Neural progenitor cell (in vitro differentiated cells): ENCODE data around the gene TMC4. TPM values are rescaled to one million over a fixed set of nuclear protein-coding genes. Genes with fewer than 3 reads are reported as not detected.
"Not testable (repeated sequence)": the region's sequence is repeated elsewhere in the genome, so short reads cannot be mapped to it uniquely, and the experiment has no call there.

ENCODE experiments used
- DNase-seq: peaks from one replicate; pipeline ENCODE4 v3.0.0-alpha.2; 2016; ENCODE audit warnings: low spot score
- H2AFZ ChIP-seq: fragments of 200-600 bp; sonication (generic); replicated peaks from 2 replicates; pipeline ENCODE4 v1.6.1; 2016; ENCODE audit warnings: antibody characterized with exemption
- H3F3A ChIP-seq: fragments of 200-600 bp; sonication (generic); 2 replicates; pipeline ENCODE4 v1.6.1; 2016; ENCODE audit warnings: antibody characterized with exemption, low read depth
- H3K27ac ChIP-seq: fragments of 200-600 bp; sonication (generic); 2 replicates; pipeline ENCODE4 v1.5.1; 2016; ENCODE audit warnings: mild to moderate bottlenecking
- H3K27me3 ChIP-seq: fragments of 200-600 bp; sonication (generic); 2 replicates; pipeline ENCODE4 v1.6.1; 2016; ENCODE audit warnings: mild to moderate bottlenecking, moderate library complexity
- H3K36me3 ChIP-seq: fragments of 200-600 bp; sonication (generic); 2 replicates; pipeline ENCODE4 v1.5.1; 2016
- H3K4me1 ChIP-seq: fragments of 200-600 bp; sonication (generic); 2 replicates; pipeline ENCODE4 v1.6.1; 2016; ENCODE audit warnings: mixed run types
- H3K4me2 ChIP-seq: fragments of 200-600 bp; sonication (generic); 2 replicates; pipeline ENCODE4 v1.6.1; 2016
- H3K4me3 ChIP-seq: fragments of 200-600 bp; sonication (generic); 2 replicates; pipeline ENCODE4 v1.5.1; 2016
- H3K79me2 ChIP-seq: fragments of 200-600 bp; sonication (generic); 2 replicates; pipeline ENCODE4 v1.6.1; 2016; ENCODE audit warnings: low read depth
- H3K9ac ChIP-seq: fragments of 200-600 bp; sonication (generic); 2 replicates; pipeline ENCODE4 v1.6.1; 2016
- H3K9me3 ChIP-seq: fragments of 200-600 bp; sonication (generic); 2 replicates; pipeline ENCODE4 v1.5.1; 2016; ENCODE audit warnings: low read depth
- H4K20me1 ChIP-seq: fragments of 200-600 bp; sonication (generic); 2 replicates; pipeline ENCODE4 v1.6.1; 2016; ENCODE audit warnings: low read depth
- H3K27ac Mint-ChIP-seq: 3 replicates; pipeline ENCODE4 v1.8.0; 2021; ENCODE audit warnings: mixed read lengths
- H3K27me3 Mint-ChIP-seq: 2 replicates; pipeline ENCODE4 v1.8.0; 2022; ENCODE audit warnings: low read depth, mild to moderate bottlenecking, inconsistent platforms, moderate library complexity, mixed read lengths; ENCODE audit not compliant: insufficient read depth
- H3K36me3 Mint-ChIP-seq: 3 replicates; pipeline ENCODE4 v1.8.0; 2021; ENCODE audit warnings: mixed read lengths
- H3K4me1 Mint-ChIP-seq: 3 replicates; pipeline ENCODE4 v1.8.0; 2021; ENCODE audit warnings: mixed read lengths
- H3K4me3 Mint-ChIP-seq: 3 replicates; pipeline ENCODE4 v1.8.0; 2021; ENCODE audit warnings: mild to moderate bottlenecking, moderate library complexity, mixed read lengths
- H3K9me3 Mint-ChIP-seq: 3 replicates; pipeline ENCODE4 v1.8.0; 2020; ENCODE audit warnings: mixed read lengths
- EZH2 ChIP-seq: fragments of 200-600 bp; sonication (generic); IDR thresholded peaks from 2 replicates; pipeline ENCODE4 v1.6.1; 2017; ENCODE audit warnings: antibody characterized with exemption, mild to moderate bottlenecking, moderate library complexity
- EZH2phosphoT487 ChIP-seq: fragments of 200-600 bp; sonication (generic); IDR thresholded peaks from 2 replicates; pipeline ENCODE4 v1.6.1; 2017; ENCODE audit warnings: antibody characterized with exemption
- total RNA-seq: library from RNA; depleted of rRNA; stranded (reverse); fragments of >200 nt; gene quantifications from 2 replicates; pipeline ENCODE4 v1.2.3, GENCODE V29; 2015; ENCODE audit warnings: low replicate concordance
- TF ChIP-seq, protein P1 (sequence below): fragments of 200-600 bp; sonication (generic); IDR thresholded peaks from 2 replicates; pipeline ENCODE4 v1.5.1; 2017; ENCODE audit warnings: antibody characterized with exemption, mild to moderate bottlenecking

Gene TMC4
- total RNA-seq, 1 donor from 2014 or later, result not detected

DNA sequence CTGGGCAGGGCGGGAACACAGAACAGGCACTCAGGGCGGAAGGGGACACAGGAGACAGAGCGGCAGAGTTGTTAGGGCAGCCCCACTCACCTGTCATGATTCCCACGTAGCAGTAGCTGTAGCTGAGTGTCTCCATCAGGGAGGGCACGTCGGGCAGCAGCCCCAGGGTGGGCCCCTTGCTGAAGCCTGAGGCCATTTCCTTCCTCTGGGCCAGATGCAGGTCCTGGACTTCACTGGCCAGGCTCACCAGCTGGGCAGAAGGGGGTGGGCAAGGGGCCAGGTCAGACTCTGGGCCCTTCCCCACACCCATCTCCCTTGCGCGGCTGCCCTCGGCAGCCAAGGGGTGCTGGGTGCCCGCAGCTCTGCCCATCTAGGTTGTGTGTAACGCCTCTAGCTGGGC, 10.5 kb upstream of the TMC4 start:
- H3K4me3 ChIP-seq, result no peak overlapping the region
- H3K79me2 ChIP-seq, result peaks cover 15% of the 10 kb centered on the region
- H3K27ac ChIP-seq, result no peak overlapping the region
- no peak overlapping the region for H3K9ac ChIP-seq
- peaks cover 9% of the 10 kb centered on the region for H3K4me1 ChIP-seq
- H3K27me3 ChIP-seq, result no peaks in the 10 kb centered on the region
- H3K9me3 ChIP-seq, result no peaks in the 10 kb centered on the region
- DNase-seq, result no peak
- Mint-ChIP-seq H3K9me3 (no peaks in the 10 kb centered on the region), H3K36me3 (peaks cover 17% of the 10 kb centered on the region), H3K27ac (no peak overlapping the region), H3K4me3 (no peak overlapping the region), H3K4me1 (peaks cover 29% of the 10 kb centered on the region), H3K27me3 (peaks cover 13% of the 10 kb centered on the region)
- H3F3A ChIP-seq, result peaks cover 17% of the 10 kb centered on the region
- TF ChIP-seq EZH2phosphoT487, result no peak
- TF ChIP-seq, protein P1, sequence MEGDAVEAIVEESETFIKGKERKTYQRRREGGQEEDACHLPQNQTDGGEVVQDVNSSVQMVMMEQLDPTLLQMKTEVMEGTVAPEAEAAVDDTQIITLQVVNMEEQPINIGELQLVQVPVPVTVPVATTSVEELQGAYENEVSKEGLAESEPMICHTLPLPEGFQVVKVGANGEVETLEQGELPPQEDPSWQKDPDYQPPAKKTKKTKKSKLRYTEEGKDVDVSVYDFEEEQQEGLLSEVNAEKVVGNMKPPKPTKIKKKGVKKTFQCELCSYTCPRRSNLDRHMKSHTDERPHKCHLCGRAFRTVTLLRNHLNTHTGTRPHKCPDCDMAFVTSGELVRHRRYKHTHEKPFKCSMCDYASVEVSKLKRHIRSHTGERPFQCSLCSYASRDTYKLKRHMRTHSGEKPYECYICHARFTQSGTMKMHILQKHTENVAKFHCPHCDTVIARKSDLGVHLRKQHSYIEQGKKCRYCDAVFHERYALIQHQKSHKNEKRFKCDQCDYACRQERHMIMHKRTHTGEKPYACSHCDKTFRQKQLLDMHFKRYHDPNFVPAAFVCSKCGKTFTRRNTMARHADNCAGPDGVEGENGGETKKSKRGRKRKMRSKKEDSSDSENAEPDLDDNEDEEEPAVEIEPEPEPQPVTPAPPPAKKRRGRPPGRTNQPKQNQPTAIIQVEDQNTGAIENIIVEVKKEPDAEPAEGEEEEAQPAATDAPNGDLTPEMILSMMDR, result no peak
- no peak for TF ChIP-seq EZH2
- H3K36me3 ChIP-seq, result no peaks in the 10 kb centered on the region
- H4K20me1 ChIP-seq, result peaks cover 28% of the 10 kb centered on the region
- no peak overlapping the region for H2AFZ ChIP-seq
- no peak overlapping the region for H3K4me2 ChIP-seq

DNA sequence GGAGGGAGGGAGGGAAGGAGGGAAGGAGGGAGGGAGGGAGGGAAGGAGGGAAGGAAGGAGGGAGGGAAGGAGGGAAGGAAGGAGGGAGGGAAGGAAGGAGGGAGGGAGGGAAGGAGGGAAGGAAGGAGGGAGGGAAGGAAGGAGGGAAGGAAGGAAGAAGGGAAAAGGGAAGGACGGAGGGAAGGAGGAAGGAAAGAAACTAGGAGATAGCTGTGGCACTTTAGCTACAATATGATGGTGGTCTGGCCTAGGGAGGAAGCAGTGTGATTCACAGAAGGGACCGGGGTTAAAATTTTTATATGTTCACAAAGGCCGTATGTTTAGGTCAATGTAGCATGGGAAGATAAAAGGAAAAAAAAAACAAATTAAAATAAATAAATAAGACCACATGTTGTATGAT, 8.9 kb upstream of the TMC4 start:
- H3K9ac ChIP-seq, H3K4me1 ChIP-seq, H3K27me3 ChIP-seq, H3K27ac Mint-ChIP-seq, H3K4me3 ChIP-seq, H2AFZ ChIP-seq, H3K4me2 ChIP-seq, H3K36me3 ChIP-seq, H3K79me2 ChIP-seq, DNase-seq, H3K4me3 Mint-ChIP-seq, H3K27ac ChIP-seq, H3K9me3 Mint-ChIP-seq, H3K9me3 ChIP-seq, H3K27me3 Mint-ChIP-seq: not testable (repeated sequence)
- Histone ChIP-seq H3F3A (peaks cover 17% of the 10 kb centered on the region), H4K20me1 (peaks cover 21% of the 10 kb centered on the region)
- peaks cover 24% of the 10 kb centered on the region for H3K4me1 Mint-ChIP-seq
- H3K36me3 Mint-ChIP-seq, result peaks cover 18% of the 10 kb centered on the region

DNA sequence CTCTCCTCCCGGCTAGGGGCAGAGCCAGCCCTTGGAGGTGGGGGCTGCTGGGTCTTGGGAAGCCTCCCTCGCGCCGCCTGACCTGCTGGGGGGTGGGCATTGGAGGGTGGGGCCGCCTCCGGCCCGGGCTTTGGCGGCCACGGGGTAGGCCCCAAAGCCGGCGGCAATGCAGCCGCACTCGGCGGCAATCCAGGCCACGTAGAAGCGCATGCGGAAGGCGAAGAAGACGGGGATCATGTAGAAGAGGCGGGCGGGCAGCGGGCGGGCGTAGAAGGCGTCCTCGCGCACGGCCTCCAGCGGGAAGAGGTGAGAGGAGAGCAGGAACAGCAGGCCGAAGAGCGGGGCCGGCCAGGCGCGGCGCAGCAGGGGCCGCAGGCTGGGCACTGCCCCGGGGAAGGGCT, 7.7 kb upstream of the TMC4 start:
- no peak for TF ChIP-seq EZH2phosphoT487
- TF ChIP-seq, protein P1, result no peak
- Histone ChIP-seq H3K36me3 (no peaks in the 10 kb centered on the region), H3F3A (peaks cover 17% of the 10 kb centered on the region), H3K79me2 (no peaks in the 10 kb centered on the region), H3K9me3 (no peaks in the 10 kb centered on the region), H3K27me3 (no peaks in the 10 kb centered on the region), H3K4me3 (no peak overlapping the region), H2AFZ (no peak overlapping the region), H4K20me1 (peaks cover 21% of the 10 kb centered on the region), H3K27ac (no peak overlapping the region), H3K4me2 (no peak overlapping the region), H3K4me1 (peaks cover 4% of the 10 kb centered on the region), H3K9ac (no peak overlapping the region)
- Mint-ChIP-seq H3K36me3 (peaks cover 14% of the 10 kb centered on the region), H3K9me3 (no peaks in the 10 kb centered on the region), H3K27ac (no peak overlapping the region), H3K27me3 (peaks cover 8% of the 10 kb centered on the region), H3K4me3 (no peak overlapping the region), H3K4me1 (peaks cover 24% of the 10 kb centered on the region)
- no peak for DNase-seq

DNA sequence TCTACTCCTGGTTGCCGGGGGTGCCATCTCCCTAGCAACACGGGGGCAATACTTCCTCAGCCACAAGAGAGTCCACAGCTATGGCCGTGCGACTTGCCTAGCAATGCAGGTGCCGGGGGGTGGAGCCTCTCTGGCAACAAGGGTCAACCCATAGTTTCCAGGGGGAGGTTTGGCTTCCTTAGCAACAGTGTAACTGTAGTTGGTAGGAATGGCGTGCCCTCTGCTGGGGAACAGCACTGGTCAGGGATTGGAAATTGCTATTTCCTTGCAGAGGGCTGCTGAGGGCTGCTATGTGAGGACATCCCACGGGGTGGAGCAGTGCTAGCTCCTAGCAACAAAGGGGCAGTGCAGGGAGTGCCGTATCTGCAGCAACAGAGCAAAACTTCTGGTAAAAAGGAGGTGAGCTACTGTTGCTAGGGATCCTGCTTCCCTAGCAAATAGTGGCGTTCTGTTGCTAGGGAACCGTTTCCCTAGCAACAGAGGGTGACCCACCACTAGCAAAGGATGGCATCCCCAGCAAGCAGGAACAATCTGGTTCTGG, 7.0 kb upstream of the TMC4 start:
- DNase-seq, result peak; percentile 95

More for the DNA sequence above, 7.0 kb upstream of the TMC4 start:
- Histone ChIP-seq H3K4me1 (peaks cover 4% of the 10 kb centered on the region), H4K20me1 (peaks cover 21% of the 10 kb centered on the region), H3K9me3 (no peaks in the 10 kb centered on the region), H3K4me2 (no peak overlapping the region), H3F3A (peaks cover 17% of the 10 kb centered on the region), H3K9ac (no peak overlapping the region), H3K27ac (no peak overlapping the region), H3K27me3 (no peaks in the 10 kb centered on the region), H2AFZ (no peak overlapping the region), H3K79me2 (no peaks in the 10 kb centered on the region), H3K4me3 (no peak overlapping the region), H3K36me3 (no peaks in the 10 kb centered on the region)
- H3K4me1 Mint-ChIP-seq, result peaks cover 24% of the 10 kb centered on the region
- peak overlapping the region; percentile 92 for H3K27ac Mint-ChIP-seq
- peak overlapping the region; percentile 66 for H3K4me3 Mint-ChIP-seq
- peaks cover 12% of the 10 kb centered on the region for H3K36me3 Mint-ChIP-seq
- H3K9me3 Mint-ChIP-seq, result no peaks in the 10 kb centered on the region
- no peak for TF ChIP-seq EZH2phosphoT487
- TF ChIP-seq, protein P1, result peak; percentile 72
- H3K27me3 Mint-ChIP-seq, result peaks cover 8% of the 10 kb centered on the region
